Stomach (tissue), 4 donors: Measurements from ENCODE around the gene ENTR1.

Experiments
- CTCF ChIP-seq, 7 experiments: fragments of 450-650 bp in 4 of 7; fragments of 200-600 bp in 3 of 7; sonication (generic) in 3 of 7; IDR thresholded peaks; one replicate each; pipeline ENCODE4 v1.5.1; 2016 to 2019; ENCODE audit warnings: antibody characterized with exemption in 7 of 7, control low read depth in 2 of 7, mild to moderate bottlenecking in 1 of 7
- EP300 ChIP-seq: sonication (generic); formaldehyde crosslinking; IDR thresholded peaks from one replicate; pipeline ENCODE4 v1.6.1; 2017; ENCODE audit warnings: antibody characterized with exemption
- POLR2A ChIP-seq, 4 donors: fragments of 450-650 bp; IDR thresholded peaks; one replicate each; pipeline ENCODE4 v1.6.1; 2016; ENCODE audit warnings: antibody characterized with exemption in 4 of 4, control low read depth in 2 of 4, mild to moderate bottlenecking in 1 of 4, moderate library complexity in 1 of 4
- POLR2AphosphoS5 ChIP-seq, 3 donors: sonication (generic); formaldehyde crosslinking; IDR thresholded peaks; one replicate each; pipeline ENCODE4 v1.6.1; 2016; ENCODE audit warnings: antibody characterized with exemption in 3 of 3

DNA sequence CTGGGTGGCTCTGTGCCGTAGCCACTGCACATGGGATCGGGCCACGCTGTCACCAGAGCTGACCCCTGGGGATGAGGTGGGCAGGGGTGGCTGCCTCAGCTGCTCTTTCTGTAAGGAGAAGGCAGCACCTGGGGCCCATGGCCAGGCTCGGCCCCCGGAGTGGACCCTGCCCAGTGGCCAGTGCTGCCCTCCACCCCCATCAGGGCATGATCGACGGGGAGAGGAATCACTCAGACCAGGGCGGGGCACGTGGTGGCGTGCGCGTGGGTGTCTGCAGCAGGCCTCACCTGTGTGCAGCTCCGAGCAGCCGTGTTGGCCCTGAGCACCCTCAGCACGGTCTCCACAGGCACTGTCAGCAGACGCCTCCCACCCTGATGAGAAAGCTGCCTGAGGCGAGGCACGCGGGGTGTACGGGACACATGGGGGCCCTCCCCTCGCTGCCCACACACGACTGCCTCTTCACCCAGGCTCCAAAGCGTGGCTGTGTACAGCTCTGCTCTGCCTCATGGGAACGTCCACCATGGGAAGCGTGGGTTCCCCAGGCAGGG lies 28.4 kb downstream of the ENTR1 start:
- TF ChIP-seq CTCF (IDR thresholded peaks at IDR 0.05) (no peak), POLR2A (IDR thresholded peaks at IDR 0.05) (no peak), POLR2AphosphoS5 (IDR thresholded peaks at IDR 0.05) (no peak), EP300 (no peak)
